HG02588 (cell line): Measurements from ENCODE around the gene AK5.

Source experiments
- ATAC-seq: cut with Tn5 transposase; IDR thresholded peaks from one replicate; pipeline ENCODE4 v1.9.1; 2021; ENCODE audit warnings: mild to moderate bottlenecking, moderate library complexity; ENCODE audit not compliant: unreplicated experiment

The AK5 gene

GRCh38 chr1:77582905-77583304, 301.1 kb downstream of the AK5 start:
- no peak for ATAC-seq

- no peak for ATAC-seq
These were observed 301.7 kb downstream of the AK5 start for GRCh38 chr1:77583483-77583882.

GRCh38 chr1:77584884-77585283, 303.1 kb downstream of the AK5 start:
- no peak for ATAC-seq

- no peak for ATAC-seq
These were observed 303.9 kb downstream of the AK5 start for GRCh38 chr1:77585610-77586314.

GRCh38 chr1:77589231-77589630, 307.4 kb downstream of the AK5 start:
- no peak for ATAC-seq

GRCh38 chr1:77590651-77591050, 308.8 kb downstream of the AK5 start:
- ATAC-seq: no peak

GRCh38 chr1:77592906-77593305, 311.1 kb downstream of the AK5 start:
- no peak for ATAC-seq

GRCh38 chr1:77594366-77595112, 312.7 kb downstream of the AK5 start:
- peak; percentile 89 for ATAC-seq

GRCh38 chr1:77597310-77597709, 315.5 kb downstream of the AK5 start:
- ATAC-seq: no peak

- no peak for ATAC-seq
These were observed 323.6 kb downstream of the AK5 start for GRCh38 chr1:77605246-77606026.

- ATAC-seq: no peak
These were observed 327.1 kb downstream of the AK5 start for GRCh38 chr1:77608893-77609292.
